Astrocyte of the cerebellum (primary cell): ENCODE data around the gene MTHFR.

Source experiments
- DNase-seq: peaks from one replicate; pipeline ENCODE4 v3.0.0-alpha.2; 2011; ENCODE audit warnings: low read depth
- H3K4me3 ChIP-seq: 2 replicates; pipeline ENCODE4 v1.5.1; 2011; ENCODE audit warnings: mild to moderate bottlenecking, low read depth, low read length, moderate library complexity
- in situ Hi-C: cut with HindIII; loops from 2 replicates; pipeline ENCODE4 v1.10.0; 2017; ENCODE audit warnings: low sequenced_read_pairs
- TF ChIP-seq, protein P1 (sequence below): IDR thresholded peaks from 2 replicates; pipeline ENCODE4 v1.5.1; 2012; ENCODE audit warnings: low read length, low read depth, moderate library complexity, mild to moderate bottlenecking; ENCODE audit errors: missing control alignments

Gene MTHFR

DNA sequence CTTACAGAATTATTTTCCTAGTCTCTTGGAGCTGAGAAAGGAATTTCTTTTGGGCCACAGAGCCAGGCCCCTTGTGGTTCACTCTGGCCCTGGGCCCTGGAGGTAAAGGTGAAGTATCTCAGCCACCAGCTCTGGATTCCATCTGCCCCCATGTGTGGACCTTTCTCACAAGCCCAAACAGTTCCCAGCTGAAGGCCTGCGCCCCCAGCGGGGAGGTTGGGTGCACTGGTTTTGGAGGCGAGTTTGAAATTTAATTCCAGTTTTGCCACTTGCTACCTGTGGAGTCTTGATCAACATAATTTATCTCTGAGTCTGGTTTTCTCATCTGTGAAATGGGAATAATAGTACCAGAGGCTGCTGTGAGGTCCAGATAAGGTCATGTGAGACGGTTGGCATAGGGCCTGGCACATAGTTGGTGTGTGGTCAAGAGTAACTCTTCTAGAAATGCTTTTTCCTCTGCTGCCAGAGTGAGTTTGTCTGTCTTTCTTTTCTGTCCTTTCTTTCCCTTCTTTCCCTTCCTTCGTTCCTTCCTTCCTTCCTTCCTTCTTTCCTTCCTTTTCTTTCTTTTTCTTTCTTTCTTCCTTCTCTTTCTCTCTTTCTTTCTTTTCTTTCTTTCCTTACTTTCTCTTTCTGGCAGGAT, 63.7 kb downstream of the MTHFR start:
- TF ChIP-seq, protein P1, sequence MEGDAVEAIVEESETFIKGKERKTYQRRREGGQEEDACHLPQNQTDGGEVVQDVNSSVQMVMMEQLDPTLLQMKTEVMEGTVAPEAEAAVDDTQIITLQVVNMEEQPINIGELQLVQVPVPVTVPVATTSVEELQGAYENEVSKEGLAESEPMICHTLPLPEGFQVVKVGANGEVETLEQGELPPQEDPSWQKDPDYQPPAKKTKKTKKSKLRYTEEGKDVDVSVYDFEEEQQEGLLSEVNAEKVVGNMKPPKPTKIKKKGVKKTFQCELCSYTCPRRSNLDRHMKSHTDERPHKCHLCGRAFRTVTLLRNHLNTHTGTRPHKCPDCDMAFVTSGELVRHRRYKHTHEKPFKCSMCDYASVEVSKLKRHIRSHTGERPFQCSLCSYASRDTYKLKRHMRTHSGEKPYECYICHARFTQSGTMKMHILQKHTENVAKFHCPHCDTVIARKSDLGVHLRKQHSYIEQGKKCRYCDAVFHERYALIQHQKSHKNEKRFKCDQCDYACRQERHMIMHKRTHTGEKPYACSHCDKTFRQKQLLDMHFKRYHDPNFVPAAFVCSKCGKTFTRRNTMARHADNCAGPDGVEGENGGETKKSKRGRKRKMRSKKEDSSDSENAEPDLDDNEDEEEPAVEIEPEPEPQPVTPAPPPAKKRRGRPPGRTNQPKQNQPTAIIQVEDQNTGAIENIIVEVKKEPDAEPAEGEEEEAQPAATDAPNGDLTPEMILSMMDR = no peak
- no peak overlapping the region for H3K4me3 ChIP-seq
- DNase-seq = no peak
- in situ Hi-C loops = no loop called here

DNA sequence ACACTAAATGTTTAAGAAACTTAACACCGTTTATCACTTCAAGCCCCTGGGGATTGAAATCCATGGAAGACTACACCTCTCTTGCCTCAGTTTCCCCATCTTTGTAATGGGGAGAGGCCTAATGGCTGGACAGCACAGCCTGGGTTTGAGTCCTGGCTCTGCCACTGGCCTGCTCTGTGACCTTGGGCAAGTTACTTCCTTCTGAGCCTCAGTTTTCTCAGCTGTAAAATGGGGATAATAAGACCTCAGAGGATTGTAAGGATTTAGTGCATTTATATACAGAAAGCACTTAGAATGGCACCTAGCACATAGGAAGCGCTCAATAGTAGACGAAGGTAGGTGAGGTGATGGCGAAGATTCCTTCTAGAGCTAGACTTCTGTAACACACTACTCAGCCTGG, 64.3 kb downstream of the MTHFR start:
- in situ Hi-C loops = no loop called here
- no peak for DNase-seq
- TF ChIP-seq, protein P1 = no peak
- H3K4me3 ChIP-seq = no peak overlapping the region

DNA sequence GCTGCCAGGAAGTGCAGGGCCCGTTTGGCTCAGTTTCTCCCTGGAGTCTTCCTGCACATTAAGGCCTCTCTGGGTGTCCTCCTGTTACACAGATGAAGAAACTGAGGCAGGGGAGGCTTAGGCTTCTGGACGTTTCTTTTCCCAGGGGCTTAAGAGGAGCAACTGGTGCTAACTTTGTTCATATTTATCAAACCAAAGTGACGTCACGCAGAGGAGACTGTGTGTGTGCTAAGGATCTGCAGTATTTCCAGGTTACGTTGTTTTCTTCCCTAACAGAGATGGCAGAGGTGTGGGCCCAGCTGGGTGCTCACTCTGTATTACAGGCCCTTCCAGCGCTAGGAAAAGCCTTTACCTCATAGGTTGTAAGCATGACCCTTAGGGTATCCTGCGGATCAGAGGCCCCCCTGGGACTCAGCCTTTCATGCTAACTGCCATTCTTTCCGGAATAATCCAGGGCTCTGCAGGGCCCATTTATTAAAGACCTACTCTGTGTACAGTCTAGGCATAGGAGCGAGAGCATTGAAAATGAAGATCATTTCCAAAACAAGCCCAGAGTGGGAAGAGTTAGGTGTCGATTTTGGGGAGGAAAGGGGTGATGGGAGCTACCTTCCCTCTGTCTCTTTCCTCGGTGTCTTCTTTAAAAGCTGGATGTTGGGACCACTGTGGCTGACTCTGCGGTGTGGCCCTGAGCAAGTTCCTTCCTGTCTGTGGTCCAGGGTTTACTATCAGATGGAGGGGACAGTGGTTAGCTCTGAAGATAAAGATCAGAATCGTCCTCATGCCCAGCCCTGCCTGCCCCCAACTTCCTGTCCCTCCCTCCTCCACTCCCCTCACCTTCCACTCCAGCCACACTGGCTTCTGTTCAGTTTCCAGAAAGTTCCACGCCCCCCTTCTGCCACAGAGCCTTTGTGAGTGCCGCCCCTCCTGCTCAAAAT, 65.2 kb downstream of the MTHFR start:
- no peak overlapping the region for H3K4me3 ChIP-seq
- DNase-seq = no peak
- TF ChIP-seq, protein P1 = no peak
- in situ Hi-C loops = no loop called here

DNA sequence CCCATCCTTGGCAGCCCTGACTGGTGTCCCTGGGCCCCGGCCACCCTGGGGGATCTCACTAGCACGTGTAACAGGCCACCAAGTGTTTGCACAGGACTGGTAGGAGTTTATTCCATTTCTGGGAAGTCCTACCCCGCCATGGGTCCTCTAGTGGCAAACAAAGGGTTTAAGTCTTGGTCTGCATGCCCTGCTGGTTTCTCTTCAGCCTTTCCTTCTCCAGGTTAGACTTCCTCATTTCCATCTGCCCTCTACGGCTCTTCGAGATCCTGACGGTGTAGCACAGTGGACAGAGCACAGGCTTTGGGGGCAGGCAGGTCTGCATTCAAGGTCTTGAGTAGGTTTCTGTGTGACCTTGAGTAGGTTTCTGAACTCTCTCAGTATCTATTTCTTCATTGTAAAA, 67.0 kb downstream of the MTHFR start:
- TF ChIP-seq, protein P1 = no peak
- in situ Hi-C loops = no loop called here
- DNase-seq = no peak
- H3K4me3 ChIP-seq = no peak overlapping the region

DNA sequence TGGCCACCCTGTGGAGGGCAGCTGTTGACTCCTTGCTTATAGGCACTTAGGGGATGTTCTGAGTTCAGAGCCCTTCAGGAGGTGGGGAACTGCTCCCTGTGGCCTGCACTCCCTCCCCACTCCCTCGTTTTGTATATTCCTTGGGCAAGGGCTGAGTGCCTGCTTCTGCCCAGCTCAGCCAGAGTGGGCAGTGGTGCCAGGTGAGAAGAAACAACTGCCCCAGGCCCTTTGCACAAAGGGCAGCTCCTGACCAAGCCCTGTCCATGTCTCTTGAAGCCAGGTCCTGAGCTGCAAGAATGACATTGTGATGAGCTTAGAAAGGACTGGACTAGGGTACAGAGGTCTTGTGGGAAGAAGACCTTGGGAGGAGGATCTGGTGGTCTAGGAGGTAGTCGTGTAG, 67.7 kb downstream of the MTHFR start:
- DNase-seq = no peak
- H3K4me3 ChIP-seq = no peak overlapping the region
- TF ChIP-seq, protein P1 = no peak
- in situ Hi-C loops = no loop called here

DNA sequence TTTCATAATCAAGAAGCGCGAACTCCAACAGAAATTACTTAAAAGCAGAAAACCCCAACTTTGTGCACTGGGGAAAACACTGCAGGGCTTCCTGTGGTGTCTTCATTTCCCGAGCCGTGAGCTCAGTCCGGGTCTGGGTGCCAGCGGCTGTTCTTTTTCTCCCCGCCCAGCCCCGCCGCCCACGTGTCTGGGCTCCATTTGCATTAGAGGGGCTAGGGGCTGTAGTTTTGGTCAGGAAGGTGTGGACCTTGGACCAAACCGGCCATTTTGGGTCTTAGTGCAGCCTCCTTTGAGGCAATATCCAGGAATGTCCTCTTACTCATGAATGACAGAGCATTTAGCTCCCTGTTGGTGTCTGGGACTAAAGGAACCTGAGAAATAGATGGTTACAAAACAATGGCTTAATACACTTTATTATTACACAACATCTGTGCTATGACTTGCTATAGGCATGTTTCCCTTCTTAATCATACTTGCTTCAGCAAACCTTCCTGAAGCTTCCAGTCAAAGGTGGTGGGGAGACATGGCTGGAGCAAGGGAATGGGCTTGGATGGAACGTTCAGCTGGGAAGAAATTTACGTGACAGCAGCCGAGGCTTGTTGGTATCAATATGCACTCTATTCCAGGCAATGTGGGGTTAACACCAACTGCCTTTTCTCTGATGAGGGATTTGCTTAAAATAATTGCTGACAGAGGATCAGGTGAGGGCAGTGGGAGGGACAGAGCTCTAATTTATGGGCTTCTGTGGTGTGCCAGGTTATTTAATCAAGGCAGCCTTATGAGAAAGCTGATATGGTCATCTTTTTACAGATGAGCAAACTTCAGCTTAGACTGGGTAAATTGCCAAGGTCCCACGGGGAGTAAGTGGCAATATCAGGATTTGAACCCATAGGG, 68.8 kb downstream of the MTHFR start:
- H3K4me3 ChIP-seq = peak overlapping the region; percentile 61
- in situ Hi-C loops = no loop called here
- DNase-seq = no peak
- TF ChIP-seq, protein P1 = no peak
